ACC112 (cell line): ENCODE data around the gene POGLUT3.
A peak's percentile ranks its signal among the peaks of the same experiment; 100 is the strongest.

Experiments
- H2AFZ ChIP-seq: fragments of 200-600 bp; sonication (generic); one replicate; pipeline ENCODE4 v1.6.0; 2017; ENCODE audit warnings: antibody characterized with exemption, low read length; ENCODE audit not compliant: unreplicated experiment
- H3K27ac ChIP-seq: fragments of 200-600 bp; sonication (generic); 2 replicates; pipeline ENCODE4 v1.5.1; 2014; ENCODE audit warnings: low read depth, mild to moderate bottlenecking, antibody characterized with exemption, low read length, moderate library complexity
- H3K27me3 ChIP-seq: fragments of 200-600 bp; sonication (generic); 2 replicates; pipeline ENCODE4 v1.6.1; 2014; ENCODE audit warnings: mild to moderate bottlenecking, antibody characterized with exemption, low read length, moderate library complexity, mixed read lengths; ENCODE audit not compliant: insufficient read depth
- H3K36me3 ChIP-seq: fragments of 200-600 bp; sonication (generic); 2 replicates; pipeline ENCODE4 v1.6.1; 2016; ENCODE audit warnings: mild to moderate bottlenecking, antibody characterized with exemption, low read length, moderate library complexity, mixed read lengths; ENCODE audit not compliant: insufficient read depth
- H3K4me1 ChIP-seq: fragments of 200-600 bp; sonication (generic); one replicate; pipeline ENCODE4 v1.6.1; 2016; ENCODE audit warnings: low read length, mixed read lengths; ENCODE audit not compliant: insufficient read depth, unreplicated experiment, control insufficient read depth
- H3K4me3 ChIP-seq: fragments of 200-600 bp; sonication (generic); 2 replicates; pipeline ENCODE4 v1.5.1; 2014; ENCODE audit warnings: mild to moderate bottlenecking, low read depth, low read length
- H3K79me2 ChIP-seq: fragments of 200-600 bp; sonication (generic); one replicate; pipeline ENCODE4 v1.6.0; 2016; ENCODE audit warnings: low read length; ENCODE audit not compliant: control insufficient read depth, unreplicated experiment, insufficient read depth

The POGLUT3 gene, protein sequence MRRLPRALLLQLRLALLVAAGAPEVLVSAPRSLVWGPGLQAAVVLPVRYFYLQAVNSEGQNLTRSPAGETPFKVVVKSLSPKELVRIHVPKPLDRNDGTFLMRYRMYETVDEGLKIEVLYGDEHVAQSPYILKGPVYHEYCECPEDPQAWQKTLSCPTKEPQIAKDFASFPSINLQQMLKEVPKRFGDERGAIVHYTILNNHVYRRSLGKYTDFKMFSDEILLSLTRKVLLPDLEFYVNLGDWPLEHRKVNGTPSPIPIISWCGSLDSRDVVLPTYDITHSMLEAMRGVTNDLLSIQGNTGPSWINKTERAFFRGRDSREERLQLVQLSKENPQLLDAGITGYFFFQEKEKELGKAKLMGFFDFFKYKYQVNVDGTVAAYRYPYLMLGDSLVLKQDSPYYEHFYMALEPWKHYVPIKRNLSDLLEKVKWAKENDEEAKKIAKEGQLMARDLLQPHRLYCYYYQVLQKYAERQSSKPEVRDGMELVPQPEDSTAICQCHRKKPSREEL

DNA sequence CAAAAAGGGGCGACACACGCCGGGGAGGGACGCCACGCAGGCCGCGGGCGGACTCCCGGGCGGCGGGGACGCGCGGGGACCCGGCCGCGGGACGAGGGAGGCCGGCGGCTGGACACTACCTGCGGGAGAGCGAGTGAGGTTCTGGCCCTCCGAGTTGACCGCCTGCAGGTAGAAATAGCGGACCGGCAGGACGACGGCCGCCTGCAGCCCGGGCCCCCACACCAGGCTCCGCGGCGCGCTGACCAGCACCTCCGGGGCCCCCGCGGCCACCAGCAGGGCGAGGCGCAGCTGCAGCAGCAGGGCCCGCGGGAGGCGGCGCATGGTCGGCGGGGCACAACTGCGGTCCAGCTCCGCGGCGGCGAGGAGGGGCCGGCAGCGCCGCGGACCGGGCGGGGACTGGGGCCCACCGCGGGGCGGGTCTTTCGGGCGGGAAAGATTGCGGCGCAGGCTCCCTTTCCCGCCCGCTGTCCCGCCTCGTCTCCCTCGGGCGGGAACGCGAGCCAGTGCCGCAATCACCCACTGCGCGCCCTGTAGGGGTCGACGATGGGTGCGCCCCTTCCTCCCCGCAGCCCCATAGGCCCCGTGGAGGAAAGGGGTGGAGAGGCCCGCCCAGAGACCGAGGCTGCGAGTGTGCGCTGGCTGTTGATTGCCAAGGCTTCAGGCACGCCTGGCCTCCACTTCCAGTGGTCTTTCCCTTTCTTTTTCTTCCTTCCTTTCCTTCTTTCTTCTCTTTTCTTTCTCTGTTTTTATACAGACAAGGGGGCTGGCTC lies at the start of gene POGLUT3:
Gene POGLUT3, minus strand, starts transcription at position 339 of the 770 bp plus-strand sequence. Its CDS starts 18 bp downstream, at position 321.
- Histone ChIP-seq H2AFZ (peak within 1 kb of the TSS; percentile 91), H3K27ac (peak within 1 kb of the TSS; percentile 90), H3K79me2 (peaks cover 38% of the 10 kb centered on the region)

DNA sequence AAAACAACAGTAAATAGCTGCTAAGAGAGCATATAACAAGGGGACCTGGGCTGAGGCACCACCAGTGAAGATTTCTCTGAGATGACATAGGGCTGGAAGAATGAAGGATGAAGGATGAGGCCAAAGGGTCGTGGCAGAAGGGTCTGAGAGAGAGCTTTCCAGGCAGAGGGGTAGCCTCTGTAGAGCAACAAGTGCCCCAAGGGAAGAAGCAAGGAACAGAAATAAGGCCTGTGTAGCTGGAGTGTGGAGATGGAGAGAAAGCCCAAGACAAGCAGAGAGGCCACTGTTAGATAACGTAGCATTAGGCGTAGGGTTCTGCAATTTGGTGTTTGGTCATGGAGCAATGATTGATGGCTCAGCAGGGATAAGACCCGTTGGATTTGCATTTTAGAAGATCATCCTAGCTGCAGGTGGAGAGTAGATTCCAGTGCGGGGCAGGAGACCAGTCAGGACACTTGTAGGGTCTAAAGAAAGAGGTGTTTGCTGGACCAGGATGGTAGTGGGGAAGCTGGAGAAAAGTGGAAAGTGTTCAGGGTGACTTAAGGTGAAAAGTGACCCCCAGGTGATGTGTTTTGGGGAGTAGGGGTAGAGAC lies 47.8 kb upstream of the POGLUT3 start:
- Histone ChIP-seq H3K79me2 (no peaks in the 10 kb centered on the region), H3K4me3 (no peak overlapping the region), H3K27me3 (no peaks in the 10 kb centered on the region), H3K36me3 (no peaks in the 10 kb centered on the region), H3K4me1 (no peaks in the 10 kb centered on the region), H3K27ac (no peak overlapping the region), H2AFZ (no peak overlapping the region)

More for the DNA sequence above, at the start of gene POGLUT3:
- Histone ChIP-seq H3K4me1 (peaks cover 13% of the 10 kb centered on the region), H3K27me3 (no peaks in the 10 kb centered on the region), H3K36me3 (no peaks in the 10 kb centered on the region), H3K4me3 (peak within 1 kb of the TSS; percentile 83)

DNA sequence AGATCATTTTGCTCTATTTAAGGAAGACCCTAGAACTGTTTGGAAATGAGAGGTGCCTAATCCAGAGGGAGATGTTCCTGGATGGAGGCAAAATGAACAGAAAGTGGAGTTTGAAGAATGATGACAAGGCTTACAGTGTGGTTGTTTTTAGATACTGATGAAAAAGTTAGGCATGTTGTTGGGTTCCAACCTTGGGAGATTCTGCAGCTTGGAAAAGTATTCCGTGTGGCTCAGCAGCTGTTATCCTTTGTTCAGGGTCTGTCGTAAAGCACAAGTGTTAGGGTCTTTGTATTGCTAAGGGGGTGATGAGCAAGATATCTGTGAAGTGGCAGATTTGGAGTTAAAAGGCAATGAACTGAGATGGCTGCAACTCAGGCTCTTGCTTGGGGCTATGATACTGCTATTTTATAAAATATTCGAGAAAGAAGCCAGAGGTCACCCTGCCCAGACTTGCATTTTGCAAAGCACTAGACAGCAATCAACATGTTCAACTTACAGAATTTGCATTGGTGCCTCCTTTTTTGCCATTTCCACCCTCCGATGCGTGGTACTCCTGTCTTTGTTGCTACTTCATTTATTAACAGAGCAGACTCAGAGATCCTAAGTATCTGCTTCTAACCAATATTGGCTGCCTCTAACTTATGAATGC lies 45.3 kb upstream of the POGLUT3 start:
- H3K27ac ChIP-seq: no peak overlapping the region
- no peak overlapping the region for H3K4me3 ChIP-seq
- H3K36me3 ChIP-seq: no peaks in the 10 kb centered on the region

DNA sequence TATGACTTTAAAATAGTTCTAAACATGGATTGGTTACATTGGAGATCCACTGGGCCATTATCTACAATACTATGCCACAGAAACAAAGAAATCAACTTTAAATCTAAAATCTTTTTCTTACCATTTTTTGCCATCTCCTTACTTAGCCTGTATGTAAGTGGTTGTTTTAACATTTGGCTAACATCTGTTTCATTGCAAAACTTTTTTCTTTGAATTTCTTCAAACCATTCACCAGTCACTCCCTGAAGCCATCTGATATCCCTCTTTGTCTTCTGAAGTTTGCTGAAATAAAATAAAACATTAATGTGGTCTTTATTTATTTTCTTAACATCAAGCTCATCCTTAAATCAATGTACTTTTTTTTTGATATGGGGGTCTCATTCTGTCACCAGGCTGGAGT lies 43.3 kb upstream of the POGLUT3 start:
- Histone ChIP-seq H3K79me2 (no peaks in the 10 kb centered on the region), H3K27me3 (no peaks in the 10 kb centered on the region), H3K4me1 (no peaks in the 10 kb centered on the region), H3K4me3 (no peak overlapping the region), H2AFZ (no peak overlapping the region), H3K27ac (no peak overlapping the region), H3K36me3 (no peaks in the 10 kb centered on the region)

More for the DNA sequence above, 45.3 kb upstream of the POGLUT3 start:
- Histone ChIP-seq H3K4me1 (no peaks in the 10 kb centered on the region), H3K79me2 (no peaks in the 10 kb centered on the region), H3K27me3 (no peaks in the 10 kb centered on the region), H2AFZ (no peak overlapping the region)

GRCh38 chr11:108538502-108538901 lies 40.3 kb upstream of the POGLUT3 start:
- H2AFZ ChIP-seq: no peak overlapping the region
- H3K79me2 ChIP-seq: no peaks in the 10 kb centered on the region
- H3K36me3 ChIP-seq: no peaks in the 10 kb centered on the region
- H3K27ac ChIP-seq: no peak overlapping the region
- H3K4me3 ChIP-seq: no peak overlapping the region
- H3K4me1 ChIP-seq: no peaks in the 10 kb centered on the region
- H3K27me3 ChIP-seq: no peaks in the 10 kb centered on the region

DNA sequence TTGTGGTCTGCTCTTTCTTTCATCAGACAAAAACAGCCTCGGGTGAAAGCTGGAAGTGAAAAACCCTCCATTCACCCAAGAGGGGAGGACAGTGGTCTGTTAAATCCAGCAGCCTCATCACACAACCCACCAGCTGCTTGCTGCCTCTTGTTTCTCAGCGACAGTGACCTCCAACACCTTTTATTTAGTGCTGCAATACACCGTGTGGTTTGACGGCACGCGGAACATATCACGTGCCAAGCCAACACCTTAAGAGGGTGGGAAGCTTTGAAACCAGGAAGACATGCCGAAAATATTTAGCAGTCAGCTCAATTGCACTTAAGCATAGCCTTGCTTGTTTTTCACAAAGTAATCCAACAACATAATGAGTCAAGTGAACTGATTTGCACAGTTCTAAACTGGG lies 39.8 kb upstream of the POGLUT3 start:
- Histone ChIP-seq H3K4me3 (no peak overlapping the region), H3K79me2 (no peaks in the 10 kb centered on the region), H3K36me3 (no peaks in the 10 kb centered on the region), H2AFZ (no peak overlapping the region), H3K27ac (no peak overlapping the region), H3K27me3 (no peaks in the 10 kb centered on the region), H3K4me1 (no peaks in the 10 kb centered on the region)

GRCh38 chr11:108536783-108537182 lies 38.6 kb upstream of the POGLUT3 start:
- H3K27ac ChIP-seq: no peak overlapping the region
- no peak overlapping the region for H2AFZ ChIP-seq
- H3K79me2 ChIP-seq: no peaks in the 10 kb centered on the region
- H3K4me1 ChIP-seq: no peaks in the 10 kb centered on the region
- no peaks in the 10 kb centered on the region for H3K27me3 ChIP-seq
- H3K4me3 ChIP-seq: no peak overlapping the region
- no peaks in the 10 kb centered on the region for H3K36me3 ChIP-seq

DNA sequence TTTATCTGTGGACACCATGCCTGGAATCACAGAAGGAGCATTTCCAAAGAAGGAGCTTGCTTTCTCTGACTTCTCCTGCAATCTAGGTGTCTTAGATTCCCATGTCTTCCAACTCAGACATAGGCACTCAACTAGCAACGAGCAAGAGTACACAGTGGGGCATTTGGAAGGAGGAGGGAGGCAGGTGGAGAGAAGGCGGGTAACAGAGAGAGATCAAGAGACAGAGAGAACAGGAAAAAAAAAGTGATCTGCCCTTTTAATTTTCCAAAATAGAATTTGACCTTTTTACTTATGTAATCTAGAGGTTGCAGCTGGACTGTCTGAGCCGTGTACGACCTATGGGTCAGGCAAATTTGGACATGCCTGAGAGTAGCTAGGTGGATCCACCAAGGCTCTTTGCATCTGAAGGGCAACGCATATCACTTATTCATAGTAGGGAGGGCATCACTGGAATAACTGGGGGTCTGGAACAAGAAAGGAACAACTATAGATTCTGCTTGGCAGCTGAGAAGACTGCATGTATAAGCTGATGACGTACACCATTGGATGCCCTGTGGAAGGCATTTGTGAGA lies 37.3 kb upstream of the POGLUT3 start:
- Histone ChIP-seq H2AFZ (no peak overlapping the region), H3K4me1 (no peaks in the 10 kb centered on the region), H3K27ac (no peak overlapping the region), H3K36me3 (no peaks in the 10 kb centered on the region), H3K27me3 (no peaks in the 10 kb centered on the region), H3K4me3 (no peak overlapping the region), H3K79me2 (no peaks in the 10 kb centered on the region)

GRCh38 chr11:108534274-108534882 lies 36.2 kb upstream of the POGLUT3 start:
- H2AFZ ChIP-seq: no peak overlapping the region
- no peak overlapping the region for H3K27ac ChIP-seq
- no peaks in the 10 kb centered on the region for H3K4me1 ChIP-seq

GRCh38 chr11:108530426-108530825 lies 32.2 kb upstream of the POGLUT3 start:
- no peak overlapping the region for H3K4me3 ChIP-seq
- no peaks in the 10 kb centered on the region for H3K4me1 ChIP-seq
- no peak overlapping the region for H2AFZ ChIP-seq
- H3K36me3 ChIP-seq: no peaks in the 10 kb centered on the region
- no peaks in the 10 kb centered on the region for H3K27me3 ChIP-seq
- H3K79me2 ChIP-seq: no peaks in the 10 kb centered on the region
- H3K27ac ChIP-seq: no peak overlapping the region

More at GRCh38 chr11:108534274-108534882, 36.2 kb upstream of the POGLUT3 start:
- no peaks in the 10 kb centered on the region for H3K27me3 ChIP-seq
- H3K36me3 ChIP-seq: no peaks in the 10 kb centered on the region
- H3K4me3 ChIP-seq: no peak overlapping the region
- H3K79me2 ChIP-seq: no peaks in the 10 kb centered on the region
